GM21360 (cell line): ENCODE measurements around the gene ALAS1.
"Not testable (repeated sequence)": the region's sequence is repeated elsewhere in the genome, so short reads cannot be mapped to it uniquely, and the experiment has no call there.

Source experiments
- ATAC-seq: cut with Tn5 transposase; IDR thresholded peaks from one replicate; pipeline ENCODE4 v1.9.1; 2021; ENCODE audit warnings: mild to moderate bottlenecking, moderate library complexity; ENCODE audit not compliant: unreplicated experiment

ALAS1 gene

GRCh38 chr3:52197842-52198625 is at the start of gene ALAS1:
Gene ALAS1 (plus strand): TSS chr3:52198160. CDS start chr3:52199242, 1,082 bp downstream.
- peak; percentile 65 for ATAC-seq

- no peak for ATAC-seq
These were observed 48.9 kb upstream of the ALAS1 start for GRCh38 chr3:52149021-52149420.

- ATAC-seq: no peak
These were observed 48.2 kb upstream of the ALAS1 start for GRCh38 chr3:52149726-52150125.

DNA sequence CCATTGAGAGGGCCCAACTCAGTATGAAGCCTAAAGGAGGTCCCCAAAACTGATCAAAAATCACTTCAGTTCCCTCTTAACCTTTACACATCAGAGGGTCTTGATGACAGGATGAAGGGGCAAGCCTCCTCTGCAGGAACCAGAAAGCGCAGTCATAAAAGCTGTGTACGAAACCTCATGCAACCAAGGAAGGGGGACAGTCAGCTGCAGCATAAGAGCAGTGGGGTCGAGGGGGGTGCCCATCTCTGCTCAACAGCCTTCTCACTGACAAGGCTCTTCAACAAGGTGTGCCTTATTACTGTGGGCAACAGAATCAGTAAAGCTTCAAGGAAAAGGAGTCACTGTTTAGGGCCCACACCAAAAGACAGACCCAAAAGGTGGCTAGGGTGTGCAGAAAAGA is 47.6 kb upstream of the ALAS1 start:
- ATAC-seq: no peak

DNA sequence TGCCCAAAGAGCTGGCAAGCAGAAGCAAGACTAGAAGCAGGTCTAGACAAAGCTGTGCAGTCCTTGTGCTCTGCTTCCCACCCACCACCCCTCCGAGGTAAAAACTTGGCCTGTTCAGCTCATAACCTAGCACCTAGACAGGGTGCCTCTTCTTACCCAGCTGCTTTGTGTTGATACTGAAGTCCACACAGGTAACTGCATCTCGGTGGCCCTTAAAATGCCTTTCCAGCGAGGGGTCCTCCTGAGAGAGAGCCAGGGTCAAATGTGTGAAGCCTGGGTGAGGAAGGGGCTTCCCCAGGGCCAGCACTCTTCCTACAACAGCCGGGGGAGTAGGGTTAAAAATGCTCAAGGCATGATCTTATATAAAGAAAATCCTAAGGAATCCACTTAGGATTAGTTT is 47.1 kb upstream of the ALAS1 start:
- no peak for ATAC-seq

- ATAC-seq: not testable (repeated sequence)
These were observed 46.0 kb upstream of the ALAS1 start for GRCh38 chr3:52151991-52152390.

- ATAC-seq: peak; percentile 16
These were observed 44.4 kb upstream of the ALAS1 start for GRCh38 chr3:52153389-52154096.

DNA sequence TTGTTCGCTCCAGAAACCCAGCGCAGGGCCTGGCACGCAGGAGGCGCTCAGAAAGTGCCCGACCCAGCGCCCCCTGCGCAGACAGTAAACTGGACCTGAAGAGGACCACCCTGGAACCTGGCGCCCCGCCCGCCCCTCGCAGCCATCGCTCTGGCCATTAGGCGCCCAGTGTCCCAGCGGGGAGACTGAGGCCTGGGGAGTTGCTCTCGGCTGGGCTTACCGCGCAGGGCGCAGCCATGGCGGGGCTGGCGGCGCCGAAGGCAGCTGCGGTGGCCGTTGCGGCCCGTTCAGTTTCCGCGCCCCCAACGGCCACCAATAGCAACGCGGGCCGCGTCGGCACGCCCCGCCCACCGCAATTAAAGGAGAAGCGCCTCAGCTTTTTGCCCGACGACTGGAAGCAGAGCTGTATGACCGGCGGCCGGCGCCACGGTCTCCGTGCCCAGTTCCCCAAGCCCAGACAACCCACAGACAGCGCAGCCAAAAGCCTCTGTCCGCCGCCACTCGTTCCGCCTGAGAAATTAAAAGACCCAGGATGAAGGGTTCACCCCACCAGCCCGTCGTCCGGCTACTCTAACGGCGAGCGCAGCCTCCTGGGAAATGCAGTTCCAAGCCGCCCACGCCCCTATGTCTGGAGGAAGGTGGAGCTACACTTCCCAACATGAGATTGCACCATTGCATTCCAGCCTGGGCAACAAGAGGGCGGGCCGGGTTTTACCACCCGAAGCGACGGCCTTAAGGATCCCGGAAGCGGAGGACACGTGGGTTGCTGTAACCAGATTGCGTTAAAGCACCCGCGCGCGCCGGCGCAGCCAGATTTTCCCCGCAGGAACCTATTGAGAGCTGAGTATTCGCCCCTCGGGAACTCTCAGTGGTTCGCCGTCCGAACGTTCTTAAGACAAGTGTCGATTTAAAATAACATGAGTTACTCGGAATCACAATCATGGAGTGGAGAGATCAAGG is 43.5 kb upstream of the ALAS1 start, which contains the start of gene POC1A:
Gene POC1A (minus strand): TSS at position 289 of the 960 bp plus-strand sequence. CDS start 51 bp downstream, at position 238.
- ATAC-seq: peak; percentile 64

DNA sequence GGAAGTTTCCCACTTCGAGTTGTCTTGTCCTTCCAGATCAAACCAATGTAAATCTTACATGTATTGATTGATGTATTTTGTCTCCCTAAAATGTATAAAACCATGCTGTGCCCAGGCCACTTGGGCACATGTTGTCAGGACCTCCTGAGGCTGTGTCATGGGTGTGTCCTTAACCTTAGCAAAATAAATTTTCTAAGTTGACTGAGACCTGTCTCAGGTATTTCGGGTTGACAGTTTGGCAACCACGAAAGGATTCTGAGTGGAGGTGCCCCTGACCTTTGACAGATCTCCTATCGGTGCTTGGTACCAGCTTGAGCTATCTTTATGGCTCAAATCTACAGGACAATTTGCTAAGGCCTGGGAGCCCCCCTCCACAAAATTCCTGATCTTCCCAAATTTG is 42.0 kb upstream of the ALAS1 start:
- ATAC-seq: no peak

DNA sequence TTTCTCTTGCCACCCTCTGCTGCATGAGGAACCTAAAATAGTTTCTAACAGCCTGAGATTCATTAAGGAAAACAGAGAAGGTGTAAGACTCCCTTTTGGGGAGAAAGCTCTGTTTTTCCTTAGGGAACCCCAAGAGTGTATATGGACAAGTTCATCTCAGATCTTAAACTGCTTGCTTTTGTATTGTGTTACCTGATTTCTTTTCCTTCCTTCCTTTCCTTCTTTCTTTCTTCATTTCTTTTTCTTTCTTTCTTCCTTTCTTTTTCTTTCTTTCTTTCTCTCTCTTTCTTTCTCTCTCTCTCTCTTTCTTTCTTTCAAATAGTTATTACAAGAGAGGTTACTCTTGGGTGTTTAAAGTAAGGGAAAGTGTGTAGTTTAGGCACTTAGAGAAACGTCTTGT is 38.5 kb upstream of the ALAS1 start:
- no peak for ATAC-seq

DNA sequence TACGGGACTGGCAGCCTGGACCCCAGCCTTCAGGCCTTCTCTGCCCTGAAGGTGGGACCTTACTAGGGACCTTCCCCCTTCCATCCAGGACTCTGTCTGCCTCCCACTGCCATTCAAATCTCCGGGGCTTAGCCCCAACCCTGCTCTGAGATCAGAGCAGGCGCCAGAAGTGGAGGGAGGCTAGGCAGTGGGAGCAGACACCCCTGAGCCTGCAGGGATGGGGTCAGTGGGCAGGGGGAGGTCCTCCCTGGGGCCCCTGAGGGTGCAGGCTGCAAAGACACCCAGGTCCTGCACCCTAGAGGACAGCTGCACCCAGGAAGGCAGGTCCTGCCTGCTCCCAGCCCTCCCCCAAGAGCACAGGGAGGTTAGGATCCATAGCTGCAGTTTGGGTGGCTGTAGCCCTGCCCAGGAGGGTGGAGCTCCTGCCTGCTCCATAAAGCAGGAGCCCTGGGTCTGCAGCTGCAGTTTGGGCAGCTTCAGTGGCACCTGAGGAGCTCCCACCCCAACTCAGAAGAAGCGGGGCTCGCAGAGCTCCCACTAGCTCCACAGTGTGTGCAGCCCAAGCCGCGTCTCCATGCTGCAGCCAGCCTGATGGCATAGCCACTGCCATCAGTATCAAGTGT is 35.6 kb upstream of the ALAS1 start:
- ATAC-seq: no peak

DNA sequence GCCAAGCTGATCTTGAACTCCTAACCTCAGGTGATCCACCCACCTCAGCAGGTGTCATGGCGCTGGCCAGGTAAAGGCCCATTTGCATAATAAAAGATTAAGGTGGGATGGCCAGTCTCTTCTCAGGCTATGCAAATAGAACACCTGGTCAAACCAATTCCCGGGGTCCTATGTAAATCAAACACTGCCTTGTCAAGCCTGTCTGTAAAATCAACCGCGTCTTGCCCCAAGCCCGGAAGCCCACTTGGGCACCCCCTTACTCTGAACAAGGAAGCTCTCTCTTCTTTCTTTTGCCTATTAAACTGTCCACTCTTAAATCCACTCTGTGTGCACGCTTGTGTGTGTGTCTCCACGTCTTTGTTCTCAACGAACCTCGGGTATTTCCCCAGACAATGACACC is 30.7 kb upstream of the ALAS1 start:
- no peak for ATAC-seq

GRCh38 chr3:52170217-52170616 is 27.7 kb upstream of the ALAS1 start:
- ATAC-seq: not testable (repeated sequence)

- ATAC-seq: no peak
These were observed 26.3 kb upstream of the ALAS1 start for GRCh38 chr3:52171514-52172261.

GRCh38 chr3:52172262-52172757 is 25.6 kb upstream of the ALAS1 start:
- no peak for ATAC-seq

GRCh38 chr3:52173101-52173500 is 24.9 kb upstream of the ALAS1 start:
- ATAC-seq: no peak

DNA sequence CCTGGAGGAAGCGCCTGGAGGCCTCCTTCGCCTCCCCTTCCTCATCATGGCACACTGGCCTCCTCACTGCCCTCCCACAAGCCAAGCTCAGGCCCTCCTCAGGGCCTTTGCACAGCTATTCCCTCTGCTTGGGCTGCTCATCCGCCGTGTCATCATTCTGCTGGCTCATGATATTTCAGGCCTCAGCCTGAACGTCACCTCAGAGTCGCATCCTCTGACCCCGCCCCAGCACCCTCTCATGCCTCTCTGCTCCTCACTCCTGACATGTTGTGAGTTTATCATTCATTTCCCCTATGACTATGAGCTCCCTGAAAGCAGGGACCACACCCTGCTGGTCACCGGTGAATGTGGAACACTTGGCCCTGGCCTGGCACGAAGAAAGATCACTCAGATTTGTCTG is 23.1 kb upstream of the ALAS1 start:
- ATAC-seq: no peak

DNA sequence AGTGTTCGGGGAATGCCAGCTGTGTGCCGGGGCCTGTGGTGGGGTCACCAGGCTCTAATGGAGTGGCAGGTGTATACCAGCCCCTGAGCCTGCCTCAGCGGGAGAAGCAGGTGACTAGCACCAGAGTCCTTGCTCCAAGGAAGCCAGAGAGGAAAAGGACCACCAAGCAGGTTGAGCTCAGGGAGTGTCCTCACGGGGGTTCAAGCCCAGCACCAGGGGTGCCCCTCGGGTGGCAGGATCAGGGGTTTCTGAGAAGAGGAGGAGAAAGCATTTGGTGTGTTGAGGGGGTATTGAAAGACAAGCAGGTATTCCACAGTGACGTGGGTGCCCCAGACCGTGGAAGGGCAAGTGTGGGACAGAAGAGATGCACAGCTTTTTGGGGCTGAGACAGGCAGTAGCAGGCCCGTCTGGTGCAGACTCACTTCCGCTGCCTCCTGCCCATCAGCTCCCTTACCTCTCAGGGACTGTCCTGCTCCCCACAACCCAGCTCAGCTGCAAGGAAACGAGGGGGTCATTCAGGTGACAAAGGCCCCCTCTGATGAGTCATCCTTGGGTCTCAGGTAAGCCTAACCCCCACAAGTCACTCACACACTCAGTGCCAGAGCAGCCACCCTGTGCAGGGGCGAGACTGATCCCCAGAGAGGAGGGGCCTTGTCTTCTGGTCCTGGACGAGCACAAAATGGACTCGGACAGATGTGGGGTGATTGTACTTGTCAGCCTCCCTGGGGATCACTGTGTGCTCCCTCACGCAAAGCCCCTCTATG is 22.4 kb upstream of the ALAS1 start:
- no peak for ATAC-seq

DNA sequence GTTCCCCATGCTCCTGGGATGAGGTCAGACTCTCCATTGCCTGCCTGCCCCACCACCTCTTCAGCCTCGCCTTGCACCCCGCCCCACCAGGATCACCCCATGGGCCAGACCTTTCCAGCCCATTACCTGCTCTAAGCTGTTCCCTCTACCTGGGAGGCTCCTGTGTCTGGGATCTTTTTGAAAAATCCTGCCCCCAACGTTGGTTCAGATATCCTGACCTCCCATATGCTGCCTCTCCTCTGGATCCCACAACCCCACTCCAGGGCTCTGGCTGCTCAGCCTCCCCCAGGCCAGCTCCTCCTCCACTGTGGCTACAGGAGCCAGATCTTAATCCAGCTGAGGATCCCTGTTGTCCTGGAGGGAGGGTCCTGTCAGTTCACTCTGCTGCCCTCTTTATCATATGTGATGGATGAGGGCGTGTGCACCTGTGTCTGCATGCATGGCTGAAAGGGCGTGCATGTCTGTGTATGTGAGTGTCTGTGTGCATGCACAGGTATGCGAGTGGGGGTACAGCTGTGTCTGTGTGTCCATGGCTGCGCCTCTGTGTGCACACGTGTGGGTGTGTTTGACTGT is 21.7 kb upstream of the ALAS1 start:
- no peak for ATAC-seq
